GM21447 (cell line): Measurements from ENCODE around the gene WNK1.
"Not testable (repeated sequence)": the region's sequence is repeated elsewhere in the genome, so short reads cannot be mapped to it uniquely, and the experiment has no call there.

Experiments used
- ATAC-seq: cut with Tn5 transposase; IDR thresholded peaks from one replicate; pipeline ENCODE4 v1.9.1; 2021; ENCODE audit not compliant: unreplicated experiment

The WNK1 gene

GRCh38 chr12:905261-906031 is 153.1 kb downstream of the WNK1 start:
- no peak for ATAC-seq

GRCh38 chr12:906062-906585 is 153.7 kb downstream of the WNK1 start:
- ATAC-seq: no peak

GRCh38 chr12:907413-908185 is 155.2 kb downstream of the WNK1 start:
- ATAC-seq: no peak

GRCh38 chr12:909861-910260 is 157.5 kb downstream of the WNK1 start:
- no peak for ATAC-seq

GRCh38 chr12:910416-910815 is 158.0 kb downstream of the WNK1 start:
- no peak for ATAC-seq

- ATAC-seq: no peak
Measured at GRCh38 chr12:911191-911826, 158.9 kb downstream of the WNK1 start.

- ATAC-seq: no peak
Measured at GRCh38 chr12:912466-913235, 160.3 kb downstream of the WNK1 start.

GRCh38 chr12:913919-914698 is 161.7 kb downstream of the WNK1 start:
- ATAC-seq: no peak

GRCh38 chr12:915090-915489 is 162.7 kb downstream of the WNK1 start:
- ATAC-seq: no peak

- ATAC-seq: no peak
Measured at GRCh38 chr12:916240-916639, 163.9 kb downstream of the WNK1 start.

- ATAC-seq: no peak
Measured at GRCh38 chr12:916712-917445, 164.5 kb downstream of the WNK1 start.

GRCh38 chr12:920676-921075 is 168.3 kb downstream of the WNK1 start:
- no peak for ATAC-seq

GRCh38 chr12:922285-922684 is 169.9 kb downstream of the WNK1 start:
- no peak for ATAC-seq

- no peak for ATAC-seq
Measured at GRCh38 chr12:926641-927040, 174.3 kb downstream of the WNK1 start.

- ATAC-seq: no peak
Measured at GRCh38 chr12:931060-931459, 178.7 kb downstream of the WNK1 start.

- ATAC-seq: no peak
Measured at GRCh38 chr12:931591-931990, 179.2 kb downstream of the WNK1 start.

GRCh38 chr12:935891-936290 is 183.5 kb downstream of the WNK1 start:
- not testable (repeated sequence) for ATAC-seq

GRCh38 chr12:936377-937345 is 184.3 kb downstream of the WNK1 start:
- ATAC-seq: no peak
